ENCODE measurements around the gene XPO6. TPM values are rescaled to one million over a fixed set of nuclear protein-coding genes. Genes with fewer than 3 reads are reported as not detected.

XPO6 gene
- total RNA-seq, 1 donor from 2014 or later: 230 TPM

- peak; percentile 84 for DNase-seq
- intact Hi-C loops (cut with micrococcal nuclease): loop anchor here (1.0 kb wide), 1 partner anchor 18 kb away; no protein-coding TSS in a partner anchor
- H3K4me3 Mint-ChIP-seq: peak overlapping the region; percentile 23
These were observed 42.7 kb downstream of the XPO6 start for GRCh38 chr16:28168991-28169554.

GRCh38 chr16:28167730-28168129 lies 44.0 kb downstream of the XPO6 start:
- Mint-ChIP-seq H3K27ac (peak overlapping the region; percentile 61), H3K27me3 (no peaks in the 10 kb centered on the region), H3K36me3 (ENCODE audit: low read depth) (peaks cover 68% of the 10 kb centered on the region), H3K4me3 (no peak overlapping the region), H3K4me1 (peaks cover 69% of the 10 kb centered on the region), H3K9me3 (no peaks in the 10 kb centered on the region)
- intact Hi-C loops (cut with micrococcal nuclease): loop anchor here (1.0 to 2.0 kb wide), 2 partner anchors 15 to 27 kb away; no protein-coding TSS in a partner anchor
- no peak for DNase-seq

More at GRCh38 chr16:28168991-28169554, 42.7 kb downstream of the XPO6 start:
- H3K9me3 Mint-ChIP-seq: no peaks in the 10 kb centered on the region
- H3K36me3 Mint-ChIP-seq (ENCODE audit: low read depth): peaks cover 68% of the 10 kb centered on the region
- H3K4me1 Mint-ChIP-seq: peaks cover 64% of the 10 kb centered on the region
- H3K27ac Mint-ChIP-seq: peak overlapping the region; percentile 51
- H3K27me3 Mint-ChIP-seq: no peaks in the 10 kb centered on the region

GRCh38 chr16:28167221-28167620 lies 44.5 kb downstream of the XPO6 start:
- DNase-seq: no peak
- intact Hi-C loops (cut with micrococcal nuclease): loop anchor here (1.0 to 2.0 kb wide), 2 partner anchors 15 to 26 kb away; no protein-coding TSS in a partner anchor
- no peaks in the 10 kb centered on the region for H3K9me3 Mint-ChIP-seq
- peak overlapping the region; percentile 61 for H3K27ac Mint-ChIP-seq
- peaks cover 63% of the 10 kb centered on the region for H3K36me3 Mint-ChIP-seq (ENCODE audit: low read depth)
- H3K4me3 Mint-ChIP-seq: peak overlapping the region; percentile 11
- H3K4me1 Mint-ChIP-seq: peaks cover 66% of the 10 kb centered on the region
- H3K27me3 Mint-ChIP-seq: no peaks in the 10 kb centered on the region

GRCh38 chr16:28166394-28167208 lies 45.2 kb downstream of the XPO6 start:
- H3K27ac Mint-ChIP-seq: peak overlapping the region; percentile 61
- H3K27me3 Mint-ChIP-seq: no peaks in the 10 kb centered on the region
- peak; percentile 68 for DNase-seq
- peaks cover 67% of the 10 kb centered on the region for H3K4me1 Mint-ChIP-seq
- H3K36me3 Mint-ChIP-seq (ENCODE audit: low read depth): peaks cover 62% of the 10 kb centered on the region
- no peaks in the 10 kb centered on the region for H3K9me3 Mint-ChIP-seq
- intact Hi-C loops (cut with micrococcal nuclease): loop anchor here (1.0 to 2.0 kb wide), 2 partner anchors 16 to 26 kb away; no protein-coding TSS in a partner anchor
- peak overlapping the region; percentile 11 for H3K4me3 Mint-ChIP-seq

- Mint-ChIP-seq H3K27me3 (no peaks in the 10 kb centered on the region), H3K4me1 (peaks cover 69% of the 10 kb centered on the region)
- DNase-seq: no peak
These were observed 46.2 kb downstream of the XPO6 start for GRCh38 chr16:28165598-28165997.

GRCh38 chr16:28164140-28164539 lies 47.6 kb downstream of the XPO6 start:
- Mint-ChIP-seq H3K27me3 (no peaks in the 10 kb centered on the region), H3K36me3 (ENCODE audit: low read depth) (peaks cover 62% of the 10 kb centered on the region), H3K4me3 (no peak overlapping the region), H3K4me1 (peaks cover 70% of the 10 kb centered on the region), H3K9me3 (no peaks in the 10 kb centered on the region), H3K27ac (peak overlapping the region; percentile 8)
- DNase-seq: no peak
- intact Hi-C loops (cut with micrococcal nuclease): no loop called here

More at GRCh38 chr16:28165598-28165997, 46.2 kb downstream of the XPO6 start:
- intact Hi-C loops (cut with micrococcal nuclease): no loop called here
- Mint-ChIP-seq H3K4me3 (peak overlapping the region; percentile 55), H3K9me3 (no peaks in the 10 kb centered on the region), H3K36me3 (ENCODE audit: low read depth) (peaks cover 62% of the 10 kb centered on the region), H3K27ac (peak overlapping the region; percentile 52)

GRCh38 chr16:28163699-28164098 lies 48.1 kb downstream of the XPO6 start:
- Mint-ChIP-seq H3K27ac (peak overlapping the region; percentile 55), H3K4me1 (peaks cover 68% of the 10 kb centered on the region), H3K4me3 (no peak overlapping the region), H3K9me3 (no peaks in the 10 kb centered on the region), H3K27me3 (no peaks in the 10 kb centered on the region), H3K36me3 (ENCODE audit: low read depth) (peaks cover 58% of the 10 kb centered on the region)
- intact Hi-C loops (cut with micrococcal nuclease): no loop called here
- no peak for DNase-seq

GRCh38 chr16:28162326-28162877 lies 49.4 kb downstream of the XPO6 start:
- Mint-ChIP-seq H3K27ac (no peak overlapping the region), H3K27me3 (no peaks in the 10 kb centered on the region), H3K9me3 (no peaks in the 10 kb centered on the region), H3K4me1 (peaks cover 63% of the 10 kb centered on the region), H3K4me3 (no peak overlapping the region), H3K36me3 (ENCODE audit: low read depth) (peaks cover 57% of the 10 kb centered on the region)
- intact Hi-C loops (cut with micrococcal nuclease): no loop called here
- DNase-seq: no peak

GRCh38 chr16:28161626-28162025 lies 50.1 kb downstream of the XPO6 start:
- H3K27ac Mint-ChIP-seq: peak overlapping the region; percentile 40
- H3K4me1 Mint-ChIP-seq: peaks cover 55% of the 10 kb centered on the region

GRCh38 chr16:28158136-28158535 lies 53.6 kb downstream of the XPO6 start:
- no peak for DNase-seq
- Mint-ChIP-seq H3K4me3 (no peak overlapping the region), H3K27me3 (no peaks in the 10 kb centered on the region), H3K36me3 (ENCODE audit: low read depth) (peaks cover 49% of the 10 kb centered on the region), H3K9me3 (no peaks in the 10 kb centered on the region), H3K27ac (no peak overlapping the region), H3K4me1 (peaks cover 44% of the 10 kb centered on the region)
- intact Hi-C loops (cut with micrococcal nuclease): no loop called here

More at GRCh38 chr16:28161626-28162025, 50.1 kb downstream of the XPO6 start:
- no peaks in the 10 kb centered on the region for H3K27me3 Mint-ChIP-seq
- DNase-seq: no peak
- H3K36me3 Mint-ChIP-seq (ENCODE audit: low read depth): peaks cover 53% of the 10 kb centered on the region
- no peaks in the 10 kb centered on the region for H3K9me3 Mint-ChIP-seq
- H3K4me3 Mint-ChIP-seq: no peak overlapping the region
- intact Hi-C loops (cut with micrococcal nuclease): no loop called here

GRCh38 chr16:28156056-28156680 lies 55.6 kb downstream of the XPO6 start:
- Mint-ChIP-seq H3K4me3 (no peak overlapping the region), H3K4me1 (peaks cover 38% of the 10 kb centered on the region), H3K27ac (peak overlapping the region; percentile 32), H3K36me3 (ENCODE audit: low read depth) (peaks cover 58% of the 10 kb centered on the region), H3K9me3 (no peaks in the 10 kb centered on the region), H3K27me3 (no peaks in the 10 kb centered on the region)
- intact Hi-C loops (cut with micrococcal nuclease): no loop called here
- DNase-seq: no peak

GRCh38 chr16:28155293-28155692 lies 56.5 kb downstream of the XPO6 start:
- intact Hi-C loops (cut with micrococcal nuclease): no loop called here
- Mint-ChIP-seq H3K4me1 (peaks cover 40% of the 10 kb centered on the region), H3K4me3 (no peak overlapping the region), H3K27ac (peak overlapping the region; percentile 4), H3K36me3 (ENCODE audit: low read depth) (peaks cover 62% of the 10 kb centered on the region), H3K27me3 (no peaks in the 10 kb centered on the region), H3K9me3 (no peaks in the 10 kb centered on the region)
- no peak for DNase-seq

- no peaks in the 10 kb centered on the region for H3K27me3 Mint-ChIP-seq
- H3K4me3 Mint-ChIP-seq: no peak overlapping the region
- H3K4me1 Mint-ChIP-seq: peaks cover 54% of the 10 kb centered on the region
- H3K36me3 Mint-ChIP-seq (ENCODE audit: low read depth): peaks cover 76% of the 10 kb centered on the region
- no peak for DNase-seq
- intact Hi-C loops (cut with micrococcal nuclease): no loop called here
- peak overlapping the region; percentile 21 for H3K27ac Mint-ChIP-seq
- no peaks in the 10 kb centered on the region for H3K9me3 Mint-ChIP-seq
These were observed 60.6 kb downstream of the XPO6 start for GRCh38 chr16:28151180-28151579.

All from activated CD4-positive, alpha-beta T cell treated with anti-CD3 and anti-CD28 coated beads, Interleukin-2, amount 10 ng/mL, durations not matched to agents 24 days and 14 days (primary cell).